A549 (cell line): ENCODE measurements around the gene PHF23. TPM values are rescaled to one million over a fixed set of nuclear protein-coding genes. Genes with fewer than 3 reads are reported as not detected.

Experiments used
- ATAC-seq, 2 experiments: fragments of 200-7000 bp in 1 of 2; fragments of >200 bp in 1 of 2; cut with Nextera tagmentation in 1 of 2; cut with Tn5 transposase in 1 of 2; 3 replicates each; pipeline versions ENCODE4 v1.8.0 to v1.9.1; 2018 to 2020; ENCODE audit warnings: mild to moderate bottlenecking in 1 of 2, moderate library complexity in 1 of 2
- CTCF ChIA-PET: fragments of 300-600 bp; sonication (Branson Sonifier 250); formaldehyde crosslinking; extraction: SDS; loops from one replicate; lab custom pipeline; 2021; ENCODE audit warnings: antibody characterized with exemption, inconsistent platforms; lab: Yijun Ruan, JAX
- POLR2A ChIA-PET: fragments of 350-600 bp; formaldehyde crosslinking; extraction: SDS; loops from one replicate; lab custom pipeline; 2021; ENCODE audit warnings: antibody characterized with exemption, inconsistent platforms; lab: Yijun Ruan, JAX
- DNase-seq, 2 experiments: peaks; one replicate each; pipeline versions ENCODE4 v3.0.0 to v3.0.0-alpha.2; 2011 to 2016; ENCODE audit warnings: low read depth in 1 of 2, low spot score in 1 of 2
- FAIRE-seq: peaks from 2 replicates; lab custom pipeline; 2011; peaks lifted over from hg19 to GRCh38; lab: Jason Lieb, UNC
- H3K27ac ChIP-seq, 2 experiments: fragments of >200 bp; sonication (Bioruptor Twin); formaldehyde crosslinking; 3 replicates each; pipeline ENCODE4 v1.5.1; 2016 to 2017
- H3K4me1 ChIP-seq: fragments of >200 bp; sonication (Bioruptor Twin); formaldehyde crosslinking; 3 replicates; pipeline ENCODE4 v1.6.1; 2016
- H3K4me2 ChIP-seq: fragments of >200 bp; sonication (Bioruptor Twin); formaldehyde crosslinking; 3 replicates; pipeline ENCODE4 v1.6.1; 2016
- H3K4me3 ChIP-seq: fragments of >200 bp; sonication (Bioruptor Twin); formaldehyde crosslinking; 3 replicates; pipeline ENCODE4 v1.5.1; 2016
- H3K9me3 ChIP-seq: fragments of >200 bp; sonication (Bioruptor Twin); formaldehyde crosslinking; 3 replicates; pipeline ENCODE4 v1.6.1; 2016
- ATOH8 ChIP-seq: fragments of 250-450 bp; sonication (Bioruptor Pico); IDR thresholded peaks from 2 replicates; pipeline ENCODE4 v1.5.0; 2020; ENCODE audit warnings: low read depth, mild to moderate bottlenecking, moderate library complexity
- BCL3 ChIP-seq: fragments of >200 bp; sonication (Bioruptor Twin); formaldehyde crosslinking; IDR thresholded peaks from 3 replicates; pipeline ENCODE4 v1.6.1; 2016
- CEBPB ChIP-seq, 2 experiments: fragments of >200 bp in 1 of 2; sonication (Bioruptor Twin) in 1 of 2; formaldehyde crosslinking in 1 of 2; IDR thresholded peaks; 2 replicates each; pipeline ENCODE4 v1.6.1; 2012 to 2016
- CTCF ChIP-seq: fragments of >200 bp; sonication (Bioruptor Twin); formaldehyde crosslinking; IDR thresholded peaks from 3 replicates; pipeline ENCODE4 v1.5.1; 2016
- ESRRA ChIP-seq: fragments of 150-350 bp; IDR thresholded peaks from 2 replicates; pipeline ENCODE4 v1.6.1; 2014; ENCODE audit warnings: mild to moderate bottlenecking, low read length, borderline replicate concordance
- FOSB ChIP-seq: fragments of 250-450 bp; sonication (Bioruptor Pico); IDR thresholded peaks from 2 replicates; pipeline ENCODE4 v1.5.0; 2020; ENCODE audit warnings: mild to moderate bottlenecking, moderate library complexity
- FOXS1 ChIP-seq: fragments of 250-450 bp; sonication (Bioruptor Pico); IDR thresholded peaks from 2 replicates; pipeline ENCODE4 v1.5.0; 2020; ENCODE audit warnings: mild to moderate bottlenecking, moderate library complexity
- GATA3 ChIP-seq: IDR thresholded peaks from 2 replicates; pipeline ENCODE4 v1.6.1; 2012; ENCODE audit warnings: borderline replicate concordance
- HDAC2 ChIP-seq: fragments of 200-600 bp; sonication (generic); IDR thresholded peaks from 2 replicates; pipeline ENCODE4 v1.6.1; 2016
- KDM1A ChIP-seq: fragments of 200-600 bp; sonication (generic); IDR thresholded peaks from 2 replicates; pipeline ENCODE4 v1.6.1; 2016; ENCODE audit warnings: low read depth, mild to moderate bottlenecking
- MAFK ChIP-seq: fragments of 450-650 bp; IDR thresholded peaks from 2 replicates; pipeline ENCODE4 v1.6.1; 2014; ENCODE audit not compliant: partially characterized antibody
- MAX ChIP-seq: IDR thresholded peaks from 2 replicates; pipeline ENCODE4 v1.6.1; 2012
- NFE2L2 ChIP-seq: fragments of 150-350 bp; conservative IDR thresholded peaks from 2 replicates; pipeline ENCODE4 v1.6.1; 2014; ENCODE audit warnings: low read length
- NPAS2 ChIP-seq: fragments of 250-450 bp; sonication (Bioruptor Pico); IDR thresholded peaks from 2 replicates; pipeline ENCODE4 v1.8.0; 2022; ENCODE audit warnings: mild to moderate bottlenecking, moderate library complexity, borderline replicate concordance
- PHF8 ChIP-seq: fragments of 200-600 bp; sonication (generic); IDR thresholded peaks from 2 replicates; pipeline ENCODE4 v1.6.1; 2016; ENCODE audit warnings: low read depth, mild to moderate bottlenecking, antibody characterized with exemption, moderate library complexity, borderline replicate concordance
- RCOR1 ChIP-seq: fragments of 150-350 bp; IDR thresholded peaks from 2 replicates; pipeline ENCODE4 v1.6.1; 2014; ENCODE audit warnings: antibody characterized with exemption, low read length, low read depth
- REST ChIP-seq: fragments of 200-600 bp; sonication (generic); IDR thresholded peaks from 2 replicates; pipeline ENCODE4 v1.6.1; 2016; ENCODE audit warnings: antibody characterized with exemption, mild to moderate bottlenecking, moderate library complexity
- RFX5 ChIP-seq: fragments of 450-650 bp; IDR thresholded peaks from 2 replicates; pipeline ENCODE4 v1.7.1; 2014; ENCODE audit warnings: antibody characterized with exemption, mild to moderate bottlenecking, moderate library complexity
- RNF2 ChIP-seq: fragments of 200-600 bp; sonication (generic); IDR thresholded peaks from 2 replicates; pipeline ENCODE4 v1.6.1; 2016; ENCODE audit warnings: low read depth, mild to moderate bottlenecking, antibody characterized with exemption, moderate library complexity, borderline replicate concordance
- SREBF2 ChIP-seq: fragments of 450-650 bp; IDR thresholded peaks from 2 replicates; pipeline ENCODE4 v1.6.1; 2014; ENCODE audit warnings: mild to moderate bottlenecking, moderate library complexity
- TFCP2L1 ChIP-seq: fragments of 250-450 bp; sonication (Bioruptor Pico); IDR thresholded peaks from 2 replicates; pipeline ENCODE4 v1.5.0; 2021; ENCODE audit warnings: mild to moderate bottlenecking
- ZNF302 ChIP-seq: fragments of 250-450 bp; sonication (Bioruptor Pico); IDR thresholded peaks from 2 replicates; pipeline ENCODE4 v1.9.0; 2021; ENCODE audit warnings: inconsistent platforms, mild to moderate bottlenecking, moderate library complexity
- ZSCAN20 ChIP-seq: fragments of 250-450 bp; sonication (Bioruptor Pico); IDR thresholded peaks from 2 replicates; pipeline ENCODE4 v1.8.0; 2022; ENCODE audit warnings: mild to moderate bottlenecking, moderate library complexity
- WGBS: methylation state at CpG from one replicate; pipeline ENCODE4 v1.1.6; 2017; ENCODE audit errors: missing lambda C conversion rate; 5-methylcytosine and 5-hydroxymethylcytosine counted together
- polyA plus RNA-seq, 4 experiments: library from polyadenylated mRNA; depleted of rRNA in 3 of 4; stranded (reverse); fragments of >200 nt; fragmentation: RNase III in 1 of 4; extraction: RNeasy Plus Mini Kit Qiagen cat#74134 plus additional on column Dnase treatment in 1 of 4; gene quantifications; 2 replicates in 3 of 4; 3 replicates in 1 of 4; pipeline ENCODE4 v1.2.3, GENCODE V29; 2011 to 2017

The PHF23 gene
- polyA plus RNA-seq, 2 of the 4 experiments (the other 2 are of a cell fraction): 52.1 to 80.2 TPM

- peak; percentile 64 for TF ChIP-seq CTCF
- no peak for TF ChIP-seq REST
- TF ChIP-seq TFCP2L1 (CRISPR knock-in tag): peak; percentile 72
- no peak for TF ChIP-seq ATOH8 (CRISPR knock-in tag)
- TF ChIP-seq RNF2: no peak
- no peak for TF ChIP-seq GATA3
- TF ChIP-seq BCL3: no peak
- TF ChIP-seq MAX: no peak
- no peak for TF ChIP-seq SREBF2
- TF ChIP-seq PHF8: no peak
- TF ChIP-seq, all 56 proteins: peak for 6
Measured at GRCh38 chr17:7213895-7214299, 25.4 kb downstream of the PHF23 start (continued).

- H3K4me2 ChIP-seq: no peak overlapping the region
- CTCF ChIA-PET: no interaction called here
- no peak for FAIRE-seq
Measured at GRCh38 chr17:7211491-7212273, 27.6 kb downstream of the PHF23 start.

More at GRCh38 chr17:7211491-7212273, 27.6 kb downstream of the PHF23 start:
- Histone ChIP-seq H3K9me3 (no peaks in the 10 kb centered on the region), H3K4me3 (no peak overlapping the region)
- no peak for DNase-seq
- ATAC-seq: no peak
- no peak for TF ChIP-seq KDM1A
- no peak for TF ChIP-seq MAX
- TF ChIP-seq ZSCAN20 (CRISPR knock-in tag): no peak
- no peak for TF ChIP-seq NFE2L2
- TF ChIP-seq RNF2: no peak
- TF ChIP-seq FOXS1 (CRISPR knock-in tag): no peak
- TF ChIP-seq NPAS2: no peak
- no peak for TF ChIP-seq CEBPB (IDR thresholded peaks at IDR 0.05)
- TF ChIP-seq HDAC2: no peak
- no peak for TF ChIP-seq RFX5
- no peak for TF ChIP-seq ESRRA
- no peak for TF ChIP-seq RCOR1
- TF ChIP-seq FOSB (CRISPR knock-in tag): no peak
- TF ChIP-seq MAFK: no peak
- TF ChIP-seq ZNF302 (CRISPR knock-in tag): no peak
- no peak for TF ChIP-seq CTCF
- no peak for TF ChIP-seq GATA3
- no peak for TF ChIP-seq PHF8
- TF ChIP-seq, all 56 proteins: peak for 0
- WGBS: 81% methylated on average over 28 of the region's 37 CpGs
- H3K4me1 ChIP-seq: peaks cover 22% of the 10 kb centered on the region
- H3K27ac ChIP-seq: no peak overlapping the region
- POLR2A ChIA-PET: no interaction called here
